K562 (cell line): Measurements from ENCODE around the gene RDH5. TPM values are rescaled to one million over a fixed set of nuclear protein-coding genes. Genes with fewer than 3 reads are reported as not detected.

Source experiments
- BMI1 ChIP-seq: fragments of 150-350 bp; IDR thresholded peaks from 2 replicates; pipeline ENCODE4 v1.6.1; 2014; ENCODE audit warnings: low read length
- CBX3 ChIP-seq, 2 experiments: IDR thresholded peaks; 1 replicate in 1 of 2; 2 replicates in 1 of 2; pipeline ENCODE4 v1.6.1; 2012; ENCODE audit warnings: inconsistent platforms in 2 of 2, low read length in 2 of 2, borderline replicate concordance in 1 of 2, control low read depth in 1 of 2
- CSDE1 ChIP-seq, 2 experiments: fragments of 450-650 bp; IDR thresholded peaks; 2 replicates each; pipeline ENCODE4 v1.6.1; 2016; ENCODE audit warnings: mild to moderate bottlenecking in 1 of 2
- CTCF ChIP-seq, 3 experiments: IDR thresholded peaks in 2 of 3; conservative IDR thresholded peaks in 1 of 3; 2 replicates each; pipeline ENCODE4 v1.5.1; 2011 to 2012; ENCODE audit warnings: low read length in 3 of 3, mild to moderate bottlenecking in 3 of 3, control low read depth in 2 of 3, improper control_type of control experiment in 1 of 3, inconsistent platforms in 1 of 3, low read depth in 1 of 3, mixed read lengths in 1 of 3, moderate library complexity in 1 of 3; ENCODE audit not compliant: insufficient read depth in 2 of 3
- EP400 ChIP-seq: fragments of 450-650 bp; IDR thresholded peaks from 2 replicates; pipeline ENCODE4 v1.6.1; 2017; ENCODE audit warnings: antibody characterized with exemption, mild to moderate bottlenecking, moderate library complexity
- HDAC1 ChIP-seq, 2 experiments: fragments of 450-650 bp; IDR thresholded peaks; 2 replicates each; pipeline ENCODE4 v1.6.1; 2016 to 2017; ENCODE audit warnings: inconsistent platforms in 1 of 2, mild to moderate bottlenecking in 1 of 2, moderate library complexity in 1 of 2
- MAFF ChIP-seq: IDR thresholded peaks from 2 replicates; pipeline ENCODE4 v1.6.1; 2012; ENCODE audit warnings: low read length, improper control_type of control experiment
- MAFK ChIP-seq: IDR thresholded peaks from 2 replicates; pipeline ENCODE4 v1.6.1; 2011; ENCODE audit warnings: low read length, improper control_type of control experiment
- MAZ ChIP-seq, 2 experiments: fragments of 450-650 bp in 1 of 2; sonication (generic) in 1 of 2; formaldehyde crosslinking; IDR thresholded peaks in 1 of 2; conservative IDR thresholded peaks in 1 of 2; 2 replicates each; pipeline versions ENCODE4 v1.4.0 to v1.5.0; 2020; ENCODE audit warnings: mild to moderate bottlenecking in 1 of 2, missing genetic modification reagents in 1 of 2
- NEUROD1 ChIP-seq: fragments of 150-350 bp; IDR thresholded peaks from 2 replicates; pipeline ENCODE4 v1.6.1; 2014; ENCODE audit warnings: borderline replicate concordance, low read length, low read depth; ENCODE audit not compliant: partially characterized antibody
- NFIC ChIP-seq: fragments of 450-650 bp; IDR thresholded peaks from 2 replicates; pipeline ENCODE4 v1.6.1; 2017; ENCODE audit warnings: mild to moderate bottlenecking, inconsistent platforms
- RFX1 ChIP-seq: fragments of 450-650 bp; IDR thresholded peaks from 2 replicates; pipeline ENCODE4 v1.6.1; 2016; ENCODE audit warnings: mild to moderate bottlenecking, moderate library complexity
- RFX5 ChIP-seq: IDR thresholded peaks from 2 replicates; pipeline ENCODE4 v1.6.1; 2011; ENCODE audit warnings: low read depth, mild to moderate bottlenecking, improper control_type of control experiment, low read length
- TFAP4 ChIP-seq: sonication (generic); formaldehyde crosslinking; IDR thresholded peaks from 2 replicates; pipeline ENCODE4 v1.8.0; 2022; ENCODE audit warnings: missing genetic modification reagents, mild to moderate bottlenecking, moderate library complexity, borderline replicate concordance
- polyA plus RNA-seq, 8 experiments: library from polyadenylated mRNA; depleted of rRNA in 4 of 8; stranded (reverse) in 5 of 8; unstranded in 3 of 8; fragments of >200 nt; fragmentation: Nextera tagmentation in 2 of 8; fragmentation: Illumina TruSeq in 1 of 8; extraction: Ambion mirVana in 2 of 8; extraction: Trizol in 1 of 8; gene quantifications; 2 replicates each; pipeline versions ENCODE4 v1.2.1 to v1.2.3, GENCODE V29; 2011 to 2014; ENCODE audit warnings: inconsistent platforms in 1 of 8, missing spikeins in 1 of 8
- total RNA-seq, 7 experiments: library from RNA; depleted of rRNA in 6 of 7; stranded (reverse); fragments of >200 nt in 6 of 7; fragmentation: Illumina TruSeq in 2 of 7; extraction: Trizol in 2 of 7; gene quantifications; 2 replicates each; pipeline versions ENCODE4 v1.2.1 to v1.2.3, GENCODE V29; 2011 to 2021; ENCODE audit warnings: low replicate concordance in 1 of 7
- TF ChIP-seq, protein P1 (sequence below), 2 experiments: fragments of 450-650 bp; formaldehyde crosslinking in 1 of 2; IDR thresholded peaks; 2 replicates each; pipeline versions ENCODE4 v1.4.0 to v1.6.1; 2014 to 2020; ENCODE audit warnings: mild to moderate bottlenecking in 2 of 2, borderline replicate concordance in 1 of 2, low read depth in 1 of 2

Gene RDH5
- total and polyA plus RNA-seq, 9 of the 15 experiments (the other 6 are each of a cell fraction or from before 2014, with no cell fraction given) = 0.28 to 2.0 (median 1.1) TPM; not detected in 1

DNA sequence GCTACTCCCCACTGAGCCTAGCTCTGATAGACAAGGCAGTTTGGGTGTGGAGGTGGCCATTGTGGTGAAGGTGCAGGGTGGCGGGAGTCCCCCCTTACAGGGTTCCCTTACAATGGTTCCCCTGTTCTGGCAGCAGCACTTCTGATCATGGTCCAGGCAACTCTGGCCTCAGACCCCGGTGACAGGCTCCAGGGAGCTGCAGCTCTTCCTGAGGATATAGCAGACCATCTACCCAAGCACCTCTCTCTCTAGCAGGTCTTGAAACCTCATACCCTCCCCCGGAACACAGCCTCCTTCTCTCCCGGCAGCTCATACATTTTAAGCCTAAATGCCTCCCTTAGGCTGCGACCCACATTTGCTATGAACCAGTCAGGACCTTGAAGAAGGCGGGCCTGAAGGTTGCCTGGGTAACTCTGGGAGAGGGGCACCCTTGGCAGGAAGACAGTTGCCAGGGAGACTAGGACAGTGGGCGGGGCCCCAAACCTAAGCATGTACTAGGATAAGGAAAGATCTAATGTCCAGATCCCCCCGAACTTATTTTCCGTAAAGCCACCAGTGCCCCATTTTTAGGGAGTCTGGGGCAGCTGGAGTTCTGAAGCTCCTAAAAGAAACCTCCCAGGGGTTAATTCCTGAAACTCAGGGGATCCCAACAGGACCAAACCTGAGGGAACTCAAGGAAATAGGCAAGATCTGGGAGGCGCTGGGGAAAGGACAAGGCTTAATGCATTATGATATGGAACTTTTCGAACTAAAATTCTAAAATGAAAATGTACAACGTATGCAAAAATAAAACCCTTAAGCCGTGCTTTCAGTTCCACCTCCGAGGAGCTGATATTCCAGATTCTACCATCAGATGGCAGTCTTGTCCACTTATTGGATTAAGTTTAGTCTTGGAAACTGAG lies 18.2 kb downstream of the RDH5 start (continued):
- peak; percentile 36; the same call in 1 of the 2 replicates for TF ChIP-seq TFAP4 (CRISPR knock-in tag)
- TF ChIP-seq MAZ (CRISPR knock-in tag; conservative IDR thresholded peaks at IDR 0.05 in 1 of 2, IDR thresholded peaks at IDR 0.05 in 1 of 2) = 0 out of 4 replicates have a peak, but pooled peaks of 1 of the 2 experiments have one; percentile 41
- TF ChIP-seq, protein P1, sequence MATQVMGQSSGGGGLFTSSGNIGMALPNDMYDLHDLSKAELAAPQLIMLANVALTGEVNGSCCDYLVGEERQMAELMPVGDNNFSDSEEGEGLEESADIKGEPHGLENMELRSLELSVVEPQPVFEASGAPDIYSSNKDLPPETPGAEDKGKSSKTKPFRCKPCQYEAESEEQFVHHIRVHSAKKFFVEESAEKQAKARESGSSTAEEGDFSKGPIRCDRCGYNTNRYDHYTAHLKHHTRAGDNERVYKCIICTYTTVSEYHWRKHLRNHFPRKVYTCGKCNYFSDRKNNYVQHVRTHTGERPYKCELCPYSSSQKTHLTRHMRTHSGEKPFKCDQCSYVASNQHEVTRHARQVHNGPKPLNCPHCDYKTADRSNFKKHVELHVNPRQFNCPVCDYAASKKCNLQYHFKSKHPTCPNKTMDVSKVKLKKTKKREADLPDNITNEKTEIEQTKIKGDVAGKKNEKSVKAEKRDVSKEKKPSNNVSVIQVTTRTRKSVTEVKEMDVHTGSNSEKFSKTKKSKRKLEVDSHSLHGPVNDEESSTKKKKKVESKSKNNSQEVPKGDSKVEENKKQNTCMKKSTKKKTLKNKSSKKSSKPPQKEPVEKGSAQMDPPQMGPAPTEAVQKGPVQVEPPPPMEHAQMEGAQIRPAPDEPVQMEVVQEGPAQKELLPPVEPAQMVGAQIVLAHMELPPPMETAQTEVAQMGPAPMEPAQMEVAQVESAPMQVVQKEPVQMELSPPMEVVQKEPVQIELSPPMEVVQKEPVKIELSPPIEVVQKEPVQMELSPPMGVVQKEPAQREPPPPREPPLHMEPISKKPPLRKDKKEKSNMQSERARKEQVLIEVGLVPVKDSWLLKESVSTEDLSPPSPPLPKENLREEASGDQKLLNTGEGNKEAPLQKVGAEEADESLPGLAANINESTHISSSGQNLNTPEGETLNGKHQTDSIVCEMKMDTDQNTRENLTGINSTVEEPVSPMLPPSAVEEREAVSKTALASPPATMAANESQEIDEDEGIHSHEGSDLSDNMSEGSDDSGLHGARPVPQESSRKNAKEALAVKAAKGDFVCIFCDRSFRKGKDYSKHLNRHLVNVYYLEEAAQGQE (IDR thresholded peaks at IDR 0.05; ENCODE audit: borderline replicate concordance) = peak; percentile 80; the same call in 1 of the 2 replicates
- TF ChIP-seq, protein P1 (CRISPR knock-in tag; IDR thresholded peaks at IDR 0.05; ENCODE audit: low read depth) = no peak
- TF ChIP-seq RFX5 = no peak
- no peak for TF ChIP-seq HDAC1 (IDR thresholded peaks at IDR 0.05)
- peak; percentile 66 to 91 (median 85) for TF ChIP-seq CTCF (IDR thresholded peaks at IDR 0.05 in 2 of 3, conservative IDR thresholded peaks at IDR 0.05 in 1 of 3; ENCODE audit: insufficient read depth in 2 of 3, low read depth in 1 of 3, low read length in 3 of 3)
- TF ChIP-seq CSDE1 (IDR thresholded peaks at IDR 0.05) = peak in 1 of 2 experiments; percentile 66; a peak in 1 of 4 replicates
- TF ChIP-seq RFX1 = peak; percentile 95
- 0 out of 3 replicates have a peak, but pooled peaks of 1 of the 2 experiments have one; percentile 33 for TF ChIP-seq CBX3 (IDR thresholded peaks at IDR 0.05; ENCODE audit: borderline replicate concordance in 1 of 2, low read length in 2 of 2)
- peak; percentile 96 for TF ChIP-seq NFIC
- peak; percentile 82 for TF ChIP-seq MAFK
- peak; percentile 21 for TF ChIP-seq NEUROD1
- TF ChIP-seq MAFF = peak; percentile 88
- 0 out of 2 replicates have a peak, but pooled peaks have one; percentile 33 for TF ChIP-seq EP400
- TF ChIP-seq BMI1 = peak; percentile 70; the same call in 1 of the 2 replicates
